Stomach smooth muscle (tissue), 2 donors: ENCODE measurements around the gene BPI.
"Not testable (repeated sequence)": the region's sequence is repeated elsewhere in the genome, so short reads cannot be mapped to it uniquely, and the experiment has no call there.

ENCODE experiments used
- H3K27ac ChIP-seq: one replicate; pipeline ENCODE4 v1.7.0; 2013; ENCODE audit warnings: mild to moderate bottlenecking, low read length, inconsistent platforms
- H3K27me3 ChIP-seq, 2 donors: one replicate each; pipeline ENCODE4 v1.7.0; 2013; ENCODE audit warnings: low read length in 2 of 2; ENCODE audit not compliant: insufficient read depth in 2 of 2, control insufficient read depth in 1 of 2
- H3K36me3 ChIP-seq, 2 donors: one replicate each; pipeline ENCODE4 v1.7.0; 2013; ENCODE audit warnings: low read length in 2 of 2; ENCODE audit not compliant: control insufficient read depth in 2 of 2, insufficient read depth in 2 of 2
- H3K4me1 ChIP-seq: one replicate; pipeline ENCODE4 v1.7.0; 2013; ENCODE audit warnings: low read length; ENCODE audit not compliant: control insufficient read depth, insufficient read depth
- H3K4me3 ChIP-seq, 2 donors: one replicate each; pipeline ENCODE4 v1.7.0; 2013; ENCODE audit warnings: low read length in 2 of 2
- H3K9ac ChIP-seq, 2 donors: one replicate each; pipeline ENCODE4 v1.7.0; 2013; ENCODE audit warnings: low read length in 2 of 2, mild to moderate bottlenecking in 1 of 2
- H3K9me3 ChIP-seq, 2 donors: one replicate each; pipeline ENCODE4 v1.7.0; 2013; ENCODE audit warnings: low read length in 2 of 2; ENCODE audit not compliant: control insufficient read depth in 2 of 2
- donor health status: healthy.
- donor health status: Pancreatic carcinoma.

The BPI gene

DNA sequence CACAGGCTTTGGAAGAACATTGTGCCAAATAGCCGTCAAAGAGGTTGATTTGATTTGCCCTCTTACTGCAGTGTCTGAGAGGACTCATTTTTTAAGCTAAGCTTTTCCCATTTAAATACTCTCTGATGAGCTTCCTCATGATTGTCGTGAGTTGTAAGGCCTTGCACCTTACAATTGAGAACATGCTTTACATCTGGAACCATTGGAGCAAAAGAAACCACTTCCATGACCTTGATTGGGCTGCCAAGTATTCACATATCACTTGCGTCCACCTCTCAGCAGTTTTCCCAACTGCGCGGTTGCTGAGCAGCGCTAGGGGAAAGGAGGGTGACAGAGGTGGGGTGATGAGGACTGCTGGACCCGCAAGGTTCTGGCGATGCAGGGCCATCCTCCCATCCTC lies 30.1 kb downstream of the BPI start:
- H3K27me3 ChIP-seq = peaks cover 15 to 24% of the 10 kb centered on the region in 2 donors
- H3K36me3 ChIP-seq = no peaks in the 10 kb centered on the region
- H3K9me3 ChIP-seq = peaks cover 3 to 8% of the 10 kb centered on the region in 2 donors
- H3K4me1 ChIP-seq = no peaks in the 10 kb centered on the region
- H3K27ac ChIP-seq = no peak overlapping the region
- no peak overlapping the region for H3K9ac ChIP-seq
- H3K4me3 ChIP-seq = no peak overlapping the region

DNA sequence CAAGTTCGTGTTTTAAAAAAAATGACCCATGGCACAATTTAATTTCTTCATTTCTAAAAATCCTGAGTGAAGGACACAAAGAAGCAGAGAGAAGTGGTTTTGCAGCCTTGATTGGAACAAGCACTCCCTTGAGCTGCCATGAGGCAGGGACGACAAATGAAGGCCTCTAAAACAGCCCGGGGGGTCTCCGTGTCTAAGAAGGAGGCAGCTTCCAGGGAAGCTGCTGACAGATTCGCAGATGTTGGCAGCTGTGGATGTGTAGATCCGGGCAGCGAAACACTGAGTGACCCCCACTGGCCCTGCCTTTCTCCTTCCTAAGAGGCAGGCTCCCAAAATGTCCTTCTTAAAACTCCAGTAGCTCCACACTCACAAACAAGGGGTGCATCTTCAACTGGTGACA lies 32.8 kb downstream of the BPI start:
- no peak overlapping the region for H3K4me3 ChIP-seq
- no peak overlapping the region for H3K9ac ChIP-seq
- no peaks in the 10 kb centered on the region for H3K36me3 ChIP-seq
- peaks cover 3 to 8% of the 10 kb centered on the region in 2 donors for H3K9me3 ChIP-seq
- no peaks in the 10 kb centered on the region for H3K4me1 ChIP-seq
- peaks cover 11 to 14% of the 10 kb centered on the region in 2 donors for H3K27me3 ChIP-seq
- no peak overlapping the region for H3K27ac ChIP-seq

DNA sequence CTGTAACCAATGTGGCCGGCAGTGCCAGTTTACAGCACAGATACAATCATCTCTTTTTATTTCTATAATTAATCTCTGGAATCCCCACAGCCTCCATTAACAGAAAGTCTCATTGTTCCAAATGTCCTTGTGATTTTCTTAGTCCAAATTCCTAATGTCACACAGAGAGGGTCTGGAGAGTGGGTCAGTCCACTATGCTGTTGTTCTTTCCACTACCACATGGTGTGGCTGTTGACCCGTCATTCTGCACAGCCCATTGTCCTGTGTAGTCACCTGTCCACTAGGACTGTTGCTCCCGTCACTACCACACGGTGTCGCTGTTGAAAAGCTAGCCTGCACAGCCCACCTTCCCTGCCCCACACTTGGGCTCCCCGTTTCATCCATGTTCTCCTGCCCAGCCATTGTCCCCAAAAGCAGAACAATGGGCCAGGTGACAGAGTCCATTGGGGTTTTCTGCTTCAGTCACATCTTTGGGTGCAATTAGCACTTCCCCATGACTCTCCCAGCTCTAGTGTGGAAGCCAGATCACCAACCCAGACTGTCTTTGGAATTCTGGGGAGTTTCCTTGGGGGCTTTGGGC lies 33.7 kb downstream of the BPI start:
- Histone ChIP-seq H3K4me3 (no peak overlapping the region), H3K36me3 (no peaks in the 10 kb centered on the region), H3K9ac (no peak overlapping the region), H3K27me3 (peaks cover 11 to 14% of the 10 kb centered on the region in 2 donors), H3K4me1 (no peaks in the 10 kb centered on the region), H3K9me3 (peaks cover 3 to 8% of the 10 kb centered on the region in 2 donors), H3K27ac (no peak overlapping the region)

DNA sequence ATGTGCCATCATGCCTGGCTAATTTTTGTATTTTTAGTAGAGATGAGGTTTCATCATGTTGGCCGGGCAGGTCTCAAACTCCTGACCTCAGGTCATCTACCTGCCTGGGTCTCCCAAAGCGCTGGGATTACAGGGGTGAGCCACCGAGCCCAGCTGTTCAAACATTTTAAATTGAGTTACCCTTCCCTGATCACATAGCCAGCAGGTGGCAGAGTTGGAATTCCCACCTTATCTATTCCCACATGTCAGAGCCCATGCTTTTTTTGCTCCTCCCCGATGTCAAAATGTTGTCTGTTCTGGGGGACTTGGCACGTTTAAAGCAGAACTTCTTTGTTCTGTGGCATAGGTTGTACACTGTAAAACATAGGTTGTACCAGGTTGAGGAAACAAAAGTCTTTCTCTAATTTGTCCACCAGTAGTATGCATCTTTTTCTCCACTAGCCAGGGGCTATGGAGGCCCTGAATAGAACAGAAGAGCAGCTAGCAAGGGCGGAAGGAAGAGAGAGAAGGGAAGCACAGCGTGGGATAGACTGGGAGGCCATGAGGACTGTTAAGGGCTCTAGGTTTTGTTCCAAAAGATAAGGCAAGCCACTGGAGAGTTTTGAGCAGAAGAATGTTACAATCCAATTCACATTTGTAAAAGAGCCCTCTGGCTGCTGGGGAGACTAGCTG lies 35.0 kb downstream of the BPI start:
- Histone ChIP-seq H3K4me1 (peaks cover 6% of the 10 kb centered on the region), H3K9ac (no peak overlapping the region), H3K27me3 (peaks cover 11 to 14% of the 10 kb centered on the region in 2 donors), H3K27ac (no peak overlapping the region), H3K9me3 (peaks cover 3 to 8% of the 10 kb centered on the region in 2 donors), H3K36me3 (no peaks in the 10 kb centered on the region), H3K4me3 (no peak overlapping the region)

GRCh38 chr20:38339521-38339896 lies 35.6 kb downstream of the BPI start:
- H3K27ac ChIP-seq, H3K9ac ChIP-seq, H3K36me3 ChIP-seq, H3K4me3 ChIP-seq, H3K9me3 ChIP-seq, H3K4me1 ChIP-seq: not testable (repeated sequence)
- H3K27me3 ChIP-seq = peaks cover 11 to 14% of the 10 kb centered on the region in 2 donors

DNA sequence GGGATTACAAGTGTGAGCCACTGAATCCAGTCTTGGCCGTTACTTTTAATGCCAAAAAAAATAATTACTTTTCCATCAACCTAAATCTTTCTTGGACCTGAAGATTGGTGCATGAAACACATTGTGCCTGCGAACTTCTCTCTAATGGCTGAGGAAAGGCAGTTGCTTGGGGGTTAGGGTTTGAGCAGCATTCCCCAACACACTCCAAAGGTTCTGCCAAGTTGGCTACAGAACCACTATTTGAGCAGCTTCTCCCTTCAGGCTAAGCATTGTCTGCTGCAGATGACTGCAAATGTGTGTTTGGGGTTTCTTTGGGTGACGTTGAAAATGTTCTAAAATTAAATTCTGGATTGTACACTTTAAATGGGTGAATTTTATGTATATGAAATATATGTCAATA lies 36.0 kb downstream of the BPI start:
- H3K27me3 ChIP-seq = peaks cover 11 to 14% of the 10 kb centered on the region in 2 donors
- H3K4me1 ChIP-seq = peaks cover 6% of the 10 kb centered on the region
- H3K36me3 ChIP-seq = no peaks in the 10 kb centered on the region
- no peak overlapping the region for H3K27ac ChIP-seq
- no peak overlapping the region for H3K4me3 ChIP-seq
- H3K9ac ChIP-seq = no peak overlapping the region
- H3K9me3 ChIP-seq = peaks cover 3 to 8% of the 10 kb centered on the region in 2 donors

- Histone ChIP-seq H3K27ac (no peak overlapping the region), H3K27me3 (peaks cover 9 to 14% of the 10 kb centered on the region in 2 donors), H3K4me3 (no peak overlapping the region), H3K9ac (no peak overlapping the region), H3K9me3 (peaks cover 3 to 8% of the 10 kb centered on the region in 2 donors), H3K36me3 (no peaks in the 10 kb centered on the region), H3K4me1 (peaks cover 6% of the 10 kb centered on the region)
Observed at GRCh38 chr20:38340693-38341092, 36.7 kb downstream of the BPI start.

DNA sequence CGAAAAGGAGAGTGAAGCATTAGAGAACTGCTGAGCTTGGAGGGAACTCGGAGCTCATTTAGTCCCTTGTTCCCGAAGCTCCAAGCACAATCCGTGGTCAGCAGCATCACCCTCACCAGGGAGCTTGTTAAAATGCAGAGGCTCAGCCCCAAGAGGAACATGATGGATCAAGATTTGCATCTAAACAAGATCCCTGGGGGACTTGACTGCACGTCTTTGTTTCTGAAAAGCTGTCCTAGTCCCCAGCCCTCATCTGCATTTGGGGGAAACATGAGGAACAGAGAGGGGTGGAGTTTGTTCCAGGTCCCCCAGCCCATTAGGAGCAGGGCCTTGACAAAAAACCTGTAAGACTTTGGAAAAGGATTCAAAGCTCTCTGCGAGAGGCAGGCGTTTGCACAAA lies 38.3 kb downstream of the BPI start:
- H3K36me3 ChIP-seq = no peaks in the 10 kb centered on the region
- H3K9me3 ChIP-seq = peaks cover 3 to 8% of the 10 kb centered on the region in 2 donors
- H3K27ac ChIP-seq = no peak overlapping the region
- H3K4me3 ChIP-seq = no peak overlapping the region
- H3K4me1 ChIP-seq = peaks cover 6% of the 10 kb centered on the region
- H3K27me3 ChIP-seq = peaks cover 7 to 11% of the 10 kb centered on the region in 2 donors
- H3K9ac ChIP-seq = no peak overlapping the region

DNA sequence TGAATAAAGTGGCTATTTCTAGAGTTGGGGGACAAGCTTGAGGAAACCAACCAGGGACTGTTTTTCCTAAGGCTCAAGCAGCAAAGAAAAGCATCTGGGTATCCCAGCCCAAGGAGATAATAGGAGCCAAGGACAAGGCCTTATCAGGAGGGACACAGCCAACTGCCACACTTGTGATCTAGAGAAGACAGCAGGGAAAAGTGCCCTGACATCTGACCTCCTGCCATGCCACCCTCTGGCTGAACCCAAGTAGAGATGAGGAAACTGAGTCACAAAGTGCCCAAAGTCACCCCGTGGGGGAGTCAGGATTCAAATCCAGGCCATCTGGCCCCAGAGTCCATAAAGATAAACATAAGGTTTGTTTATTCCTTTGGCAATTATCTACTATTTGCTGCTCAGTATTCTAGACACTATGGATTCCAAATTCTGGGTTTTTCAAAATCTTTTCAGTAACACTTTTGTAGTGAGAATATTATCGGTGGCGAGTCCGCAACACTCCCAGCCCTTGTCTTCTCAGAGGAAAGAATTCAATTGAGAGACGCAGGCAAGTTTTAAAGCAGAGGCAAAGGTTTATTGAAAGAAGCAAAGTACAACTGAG lies 38.9 kb downstream of the BPI start:
- no peak overlapping the region for H3K27ac ChIP-seq

DNA sequence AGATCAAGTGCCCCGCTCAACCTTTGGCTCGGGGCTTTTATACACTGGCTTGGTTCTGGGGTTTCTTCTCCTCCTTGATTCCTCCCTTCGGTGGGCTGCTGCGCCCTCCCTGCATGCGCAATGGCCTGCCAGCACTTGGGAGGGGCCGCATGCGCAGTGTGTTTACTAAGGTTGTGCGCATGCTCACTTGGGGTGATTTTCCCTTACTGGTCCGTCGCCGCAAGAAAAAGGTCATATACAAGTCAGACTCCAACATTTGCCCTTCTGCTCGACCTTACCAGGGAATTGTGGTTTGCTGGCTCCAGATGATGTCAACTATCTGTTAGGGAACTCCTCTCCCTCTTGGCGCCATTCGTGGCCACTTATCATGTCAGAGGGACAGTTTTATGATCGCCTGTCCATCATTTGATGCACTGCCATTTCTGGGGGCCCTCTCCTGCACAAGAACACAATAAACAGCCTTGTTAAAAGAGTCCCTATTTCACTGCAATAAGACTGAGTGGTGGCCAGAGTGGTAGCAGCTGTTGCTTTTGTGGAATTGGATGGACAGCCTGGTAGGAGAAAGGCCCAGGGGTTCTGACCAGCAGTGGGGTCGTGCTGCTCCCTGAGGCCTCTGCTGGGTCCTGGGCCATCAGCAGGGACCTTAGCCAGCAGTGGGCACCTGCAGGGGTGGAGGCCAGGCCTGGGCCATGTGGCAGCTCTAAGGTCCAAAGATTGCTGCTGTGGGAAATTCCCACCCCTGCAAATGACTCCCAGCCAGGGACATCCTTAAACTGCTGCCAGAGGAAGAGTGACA lies 39.6 kb downstream of the BPI start:
- H3K4me3 ChIP-seq = peak overlapping the region; percentile 36 to 52
- H3K9ac ChIP-seq = no peak overlapping the region
- H3K36me3 ChIP-seq = no peaks in the 10 kb centered on the region
- peaks cover 3 to 5% of the 10 kb centered on the region in 2 donors for H3K27me3 ChIP-seq
- H3K4me1 ChIP-seq = peaks cover 6% of the 10 kb centered on the region
- no peak overlapping the region for H3K27ac ChIP-seq
- no peaks in the 10 kb centered on the region for H3K9me3 ChIP-seq

More for the DNA sequence above, 38.9 kb downstream of the BPI start:
- Histone ChIP-seq H3K4me1 (peaks cover 6% of the 10 kb centered on the region), H3K9me3 (peaks cover 3 to 4% of the 10 kb centered on the region in 2 donors), H3K4me3 (peak overlapping the region; percentile 36 to 52), H3K36me3 (no peaks in the 10 kb centered on the region), H3K27me3 (peaks cover 7 to 8% of the 10 kb centered on the region in 2 donors), H3K9ac (no peak overlapping the region)
